GM18909 (cell line): ENCODE results near the gene CYP27B1.

Experiments used
- ATAC-seq: cut with Tn5 transposase; IDR thresholded peaks from one replicate; pipeline ENCODE4 v1.9.1; 2021; ENCODE audit warnings: mild to moderate bottlenecking; ENCODE audit not compliant: unreplicated experiment, poor library complexity

The CYP27B1 gene, protein sequence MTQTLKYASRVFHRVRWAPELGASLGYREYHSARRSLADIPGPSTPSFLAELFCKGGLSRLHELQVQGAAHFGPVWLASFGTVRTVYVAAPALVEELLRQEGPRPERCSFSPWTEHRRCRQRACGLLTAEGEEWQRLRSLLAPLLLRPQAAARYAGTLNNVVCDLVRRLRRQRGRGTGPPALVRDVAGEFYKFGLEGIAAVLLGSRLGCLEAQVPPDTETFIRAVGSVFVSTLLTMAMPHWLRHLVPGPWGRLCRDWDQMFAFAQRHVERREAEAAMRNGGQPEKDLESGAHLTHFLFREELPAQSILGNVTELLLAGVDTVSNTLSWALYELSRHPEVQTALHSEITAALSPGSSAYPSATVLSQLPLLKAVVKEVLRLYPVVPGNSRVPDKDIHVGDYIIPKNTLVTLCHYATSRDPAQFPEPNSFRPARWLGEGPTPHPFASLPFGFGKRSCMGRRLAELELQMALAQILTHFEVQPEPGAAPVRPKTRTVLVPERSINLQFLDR

DNA sequence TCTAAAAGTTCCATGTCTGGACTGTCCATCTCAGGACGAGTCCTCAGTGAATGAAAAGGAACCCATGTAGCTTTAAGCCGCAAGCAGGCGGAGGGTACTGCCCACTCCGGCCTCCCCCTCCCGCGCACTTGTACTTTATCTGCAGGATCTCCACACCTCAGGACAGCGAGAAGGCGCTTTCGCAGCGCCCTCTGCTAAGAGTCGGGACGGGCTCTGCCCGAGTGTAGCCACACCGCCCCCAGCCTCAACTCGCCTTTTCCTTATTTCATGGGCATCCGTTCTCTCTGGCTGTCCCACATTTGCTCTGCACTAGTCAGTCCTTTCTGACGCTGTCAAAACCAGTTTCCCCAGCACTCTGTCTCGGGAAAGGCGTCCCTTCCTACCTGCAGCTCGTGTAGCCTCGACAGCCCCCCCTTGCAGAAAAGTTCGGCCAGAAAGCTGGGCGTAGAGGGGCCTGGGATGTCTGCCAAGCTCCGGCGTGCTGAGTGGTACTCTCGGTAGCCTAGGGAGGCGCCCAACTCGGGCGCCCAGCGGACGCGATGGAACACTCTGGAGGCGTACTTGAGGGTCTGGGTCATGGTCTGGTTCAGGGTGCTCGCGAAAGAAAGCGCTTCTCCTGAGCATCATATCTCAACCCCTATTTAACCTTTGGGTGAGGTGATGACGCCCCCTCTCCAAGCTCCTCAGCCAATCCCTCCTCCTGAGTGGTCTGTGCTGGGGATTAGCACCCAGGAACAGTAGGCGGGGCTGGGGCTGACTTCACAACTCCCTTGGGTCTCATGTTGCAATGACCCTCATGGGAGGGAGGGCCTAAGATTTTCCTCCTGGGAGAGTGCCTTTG is at the start of gene CYP27B1:
Gene CYP27B1, minus strand, starts transcription at position 615 of the 841 bp plus-strand sequence. Its CDS starts 37 bp downstream, at position 578.
- ATAC-seq = no peak

GRCh38 chr12:57816001-57816854 is 49.4 kb upstream of the CYP27B1 start:
- no peak for ATAC-seq

GRCh38 chr12:57815177-57816000 is 48.5 kb upstream of the CYP27B1 start:
- ATAC-seq = no peak

DNA sequence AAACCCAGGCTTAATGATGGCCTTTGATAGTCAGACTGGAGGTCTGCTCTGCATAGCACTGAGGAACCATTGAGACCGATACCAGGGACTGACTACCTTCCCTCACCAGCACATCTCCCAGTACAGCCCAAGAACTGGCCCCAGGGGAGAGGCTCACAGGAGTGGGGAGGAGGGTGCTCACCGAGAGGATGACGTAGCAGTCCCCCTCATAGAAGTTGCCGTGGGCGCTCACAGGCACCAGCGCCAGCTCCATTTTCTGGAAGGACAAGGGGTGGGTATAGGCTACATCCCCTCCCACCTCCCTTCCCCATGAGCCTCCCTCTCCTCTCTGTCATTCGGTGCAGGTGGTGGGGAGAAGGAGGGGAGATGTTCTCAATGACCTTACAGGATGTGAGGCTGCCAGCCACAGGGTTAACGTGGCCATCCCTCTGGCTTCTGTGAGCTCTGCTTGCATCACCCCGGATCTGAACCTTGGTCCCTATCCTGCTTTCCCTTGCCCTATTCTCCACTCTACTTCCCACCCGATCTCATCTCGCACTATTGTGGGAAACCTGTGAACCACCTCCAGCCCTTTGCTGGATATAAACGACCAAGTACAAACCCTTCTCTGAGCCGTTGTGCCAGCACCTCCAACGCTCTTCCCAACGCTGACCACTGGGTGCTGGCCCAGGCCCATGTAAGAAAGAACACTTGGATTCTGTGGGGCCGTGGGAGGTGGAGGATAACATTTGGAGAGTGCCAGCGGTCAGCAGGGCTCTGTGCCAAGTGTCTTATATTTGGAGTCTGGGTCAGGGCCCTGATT is 47.3 kb upstream of the CYP27B1 start:
- ATAC-seq = no peak

DNA sequence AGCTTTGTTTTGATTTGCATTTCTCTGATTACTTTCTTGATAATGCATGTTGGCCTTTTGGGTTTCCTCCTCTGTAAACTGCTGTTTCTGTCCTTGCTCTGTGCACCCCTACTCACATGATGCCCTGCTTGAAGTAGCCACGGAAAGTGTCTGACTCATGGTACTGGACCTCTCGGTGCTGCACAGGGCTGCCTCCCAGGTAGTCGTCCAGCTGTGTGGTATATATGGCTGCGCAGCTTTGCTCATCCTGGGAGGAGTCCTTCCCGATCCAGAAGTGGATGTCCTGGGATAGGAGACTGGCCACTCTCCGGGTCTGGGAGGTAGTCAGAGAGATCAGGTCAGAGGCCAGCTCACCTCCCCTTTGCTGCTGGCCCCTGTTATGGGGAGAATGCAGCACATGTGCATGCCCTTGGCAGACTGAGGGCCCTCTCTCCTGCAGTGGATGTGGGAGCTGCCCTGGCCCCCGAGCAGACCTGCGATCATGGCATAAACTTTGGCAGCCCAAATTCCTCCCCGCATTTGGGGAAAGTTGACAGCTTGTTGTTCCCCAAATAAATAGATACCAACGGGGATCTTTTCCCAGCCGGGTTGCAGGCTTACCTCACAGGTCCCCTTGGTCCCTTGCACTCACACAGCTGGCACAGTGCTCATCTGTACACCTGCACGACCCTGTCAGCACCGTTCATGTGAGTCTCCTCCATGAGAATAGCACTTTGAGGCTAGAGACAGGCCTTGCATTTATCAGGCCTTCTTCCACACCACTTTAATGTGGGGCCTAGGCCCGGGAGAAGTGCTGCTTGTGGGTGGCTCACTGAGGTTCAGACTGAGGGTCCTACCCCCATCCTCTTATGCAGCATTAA is 46.5 kb upstream of the CYP27B1 start:
- ATAC-seq = no peak

GRCh38 chr12:57811028-57811755 is 44.3 kb upstream of the CYP27B1 start:
- no peak for ATAC-seq

- ATAC-seq = no peak
Measured at GRCh38 chr12:57810450-57810849, 43.6 kb upstream of the CYP27B1 start.

GRCh38 chr12:57809425-57809824 is 42.5 kb upstream of the CYP27B1 start:
- no peak for ATAC-seq

DNA sequence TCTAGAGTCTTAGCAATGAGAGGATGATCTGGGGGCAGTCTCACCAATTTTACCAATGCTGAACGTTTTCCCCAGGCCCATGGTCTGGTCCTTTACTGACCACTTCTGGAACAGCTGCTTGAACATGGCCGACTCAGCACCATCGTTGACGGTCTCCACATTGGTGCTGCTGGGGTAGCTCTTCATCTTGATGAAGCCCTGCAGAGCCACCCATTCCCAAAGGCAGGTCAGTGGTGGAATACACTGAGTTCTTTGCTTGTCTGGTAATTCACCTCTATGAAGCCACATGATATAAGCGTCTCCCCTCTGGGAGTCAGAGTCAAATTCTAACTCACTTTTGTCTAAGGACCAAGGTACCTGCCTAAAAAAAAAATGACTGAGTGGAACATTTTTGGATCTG is 41.5 kb upstream of the CYP27B1 start:
- ATAC-seq = no peak

DNA sequence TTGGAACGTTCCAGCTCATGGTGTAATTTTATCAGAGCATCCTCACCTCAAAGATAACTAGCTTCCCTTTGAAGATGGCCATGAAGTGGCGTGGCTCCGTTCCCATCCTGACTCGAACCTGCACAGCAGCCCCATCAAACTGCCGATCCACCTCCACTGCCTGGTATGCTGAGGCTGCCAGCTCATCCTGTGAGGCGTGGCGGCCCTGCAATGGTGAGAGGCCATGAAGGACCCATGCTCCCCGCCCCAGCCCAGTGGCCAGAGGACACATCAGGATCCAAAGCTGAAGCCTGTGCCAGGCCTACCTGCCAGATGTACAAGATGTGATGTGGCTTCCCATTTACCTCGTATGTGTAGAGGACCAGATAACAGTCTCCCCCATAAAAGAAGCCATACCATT is 40.4 kb upstream of the CYP27B1 start:
- ATAC-seq = no peak

- ATAC-seq = no peak
Measured at GRCh38 chr12:57806677-57807076, 39.8 kb upstream of the CYP27B1 start.

- no peak for ATAC-seq
Measured at GRCh38 chr12:57803319-57803893, 36.5 kb upstream of the CYP27B1 start.

GRCh38 chr12:57802607-57803006 is 35.7 kb upstream of the CYP27B1 start:
- ATAC-seq = no peak

DNA sequence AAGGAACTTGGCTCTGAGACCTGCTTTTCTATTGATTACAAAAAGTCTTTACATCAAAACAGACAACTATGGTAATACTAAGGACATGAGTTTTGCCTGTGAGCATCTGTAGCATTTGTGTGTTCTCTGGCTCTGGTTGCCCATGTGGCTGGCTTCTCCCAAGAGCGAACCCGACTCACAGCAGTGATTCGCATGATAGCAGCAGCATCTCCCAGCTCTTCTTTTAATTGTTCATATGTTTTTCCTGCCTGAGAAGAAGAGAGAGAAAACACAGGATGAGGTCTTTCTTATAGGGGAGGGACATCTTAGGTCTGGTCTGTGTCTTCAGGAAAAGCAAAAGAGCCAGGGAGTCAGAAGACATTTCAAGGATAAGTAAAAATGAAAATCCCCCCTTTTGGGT is 34.1 kb upstream of the CYP27B1 start:
- ATAC-seq = no peak

DNA sequence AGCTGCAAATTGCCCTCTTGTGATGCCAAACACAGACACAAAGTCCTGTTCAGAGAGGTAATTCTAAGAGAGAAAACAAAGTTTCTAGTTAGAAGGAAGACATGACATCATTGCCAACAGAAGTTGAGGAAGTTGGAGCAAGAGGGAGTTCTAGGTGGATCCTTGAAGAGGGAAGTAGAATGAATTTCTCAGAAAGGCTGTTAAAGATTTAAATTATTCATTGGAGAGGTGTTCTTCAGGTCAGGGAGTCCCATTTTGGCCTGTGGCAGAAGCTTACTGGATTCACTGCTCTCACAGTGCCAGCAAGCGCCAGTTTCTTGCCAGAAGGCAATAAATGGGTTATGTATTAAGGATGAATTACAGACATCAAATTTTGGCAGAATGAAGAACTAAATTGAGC is 31.1 kb upstream of the CYP27B1 start:
- no peak for ATAC-seq

- no peak for ATAC-seq
Measured at GRCh38 chr12:57796996-57797395, 30.1 kb upstream of the CYP27B1 start.

DNA sequence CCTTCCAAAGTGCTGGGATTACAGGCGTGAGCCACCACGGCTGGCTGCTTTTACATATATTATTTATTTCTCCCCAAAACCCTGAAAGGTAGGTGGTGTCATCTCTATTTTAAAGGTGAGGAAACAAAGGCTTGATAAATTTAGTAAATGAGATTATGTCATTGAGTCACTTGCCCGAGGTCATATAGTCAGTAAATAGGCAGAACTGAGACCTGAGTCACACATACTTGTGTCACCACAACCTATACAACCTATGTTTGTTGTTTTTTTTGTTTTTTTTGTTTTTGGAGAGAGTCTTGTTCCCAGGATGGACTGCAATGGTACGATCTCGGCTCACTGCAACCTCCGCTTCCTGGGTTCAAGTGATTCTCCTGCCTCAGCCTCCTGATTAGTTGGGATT is 28.5 kb upstream of the CYP27B1 start:
- ATAC-seq = no peak
